GM12865 (cell line): ENCODE measurements around the gene MACF1.
"Not testable (repeated sequence)": the region's sequence is repeated elsewhere in the genome, so short reads cannot be mapped to it uniquely, and the experiment has no call there.

Experiments used
- DNase-seq: peaks from one replicate; pipeline ENCODE4 v3.0.0; 2010; ENCODE audit warnings: low read depth
- H3K4me3 ChIP-seq: 2 replicates; pipeline ENCODE4 v1.5.1; 2011; ENCODE audit warnings: mild to moderate bottlenecking, low read depth, low read length, control low read depth
- TF ChIP-seq, protein P1 (sequence below): IDR thresholded peaks from 2 replicates; pipeline ENCODE4 v1.5.1; 2011; ENCODE audit warnings: low read length, control low read depth, low read depth, inconsistent platforms; ENCODE audit not compliant: insufficient read depth; ENCODE audit errors: missing control alignments

Gene MACF1

DNA sequence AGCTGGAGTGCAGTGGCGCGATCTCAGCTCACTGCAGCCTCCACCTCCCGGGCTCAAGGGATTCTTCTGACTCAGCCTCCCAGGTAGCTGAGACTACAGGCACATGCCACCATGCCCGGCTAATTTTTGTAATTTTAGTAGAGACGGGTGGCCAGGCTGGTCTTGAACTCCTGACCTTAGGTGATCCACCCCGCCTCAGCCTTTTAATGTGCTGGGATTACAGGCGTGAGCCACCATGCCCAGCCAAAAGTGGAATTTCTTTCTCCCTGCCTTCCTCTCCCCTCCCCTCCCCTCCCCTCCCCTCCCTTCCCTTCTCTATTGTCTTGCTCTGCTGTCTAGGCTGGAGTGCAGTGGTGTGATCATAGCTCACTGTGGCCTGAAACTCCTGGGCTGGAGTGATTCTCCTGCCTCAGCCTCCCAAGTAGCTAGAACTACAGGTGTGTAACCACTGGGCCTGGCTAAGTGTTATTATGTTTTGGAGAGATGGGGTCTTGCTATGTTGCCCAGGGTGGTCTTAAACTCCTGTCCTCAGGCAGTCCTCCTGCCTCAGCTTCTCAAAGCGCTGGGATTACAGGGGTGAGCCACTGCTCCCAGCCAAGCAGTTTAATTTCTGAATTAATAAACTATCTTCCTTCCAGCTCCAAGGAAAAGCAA, 10.0 kb upstream of the MACF1 start:
- TF ChIP-seq, protein P1, sequence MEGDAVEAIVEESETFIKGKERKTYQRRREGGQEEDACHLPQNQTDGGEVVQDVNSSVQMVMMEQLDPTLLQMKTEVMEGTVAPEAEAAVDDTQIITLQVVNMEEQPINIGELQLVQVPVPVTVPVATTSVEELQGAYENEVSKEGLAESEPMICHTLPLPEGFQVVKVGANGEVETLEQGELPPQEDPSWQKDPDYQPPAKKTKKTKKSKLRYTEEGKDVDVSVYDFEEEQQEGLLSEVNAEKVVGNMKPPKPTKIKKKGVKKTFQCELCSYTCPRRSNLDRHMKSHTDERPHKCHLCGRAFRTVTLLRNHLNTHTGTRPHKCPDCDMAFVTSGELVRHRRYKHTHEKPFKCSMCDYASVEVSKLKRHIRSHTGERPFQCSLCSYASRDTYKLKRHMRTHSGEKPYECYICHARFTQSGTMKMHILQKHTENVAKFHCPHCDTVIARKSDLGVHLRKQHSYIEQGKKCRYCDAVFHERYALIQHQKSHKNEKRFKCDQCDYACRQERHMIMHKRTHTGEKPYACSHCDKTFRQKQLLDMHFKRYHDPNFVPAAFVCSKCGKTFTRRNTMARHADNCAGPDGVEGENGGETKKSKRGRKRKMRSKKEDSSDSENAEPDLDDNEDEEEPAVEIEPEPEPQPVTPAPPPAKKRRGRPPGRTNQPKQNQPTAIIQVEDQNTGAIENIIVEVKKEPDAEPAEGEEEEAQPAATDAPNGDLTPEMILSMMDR, result no peak
- DNase-seq, result no peak
- H3K4me3 ChIP-seq, result no peak overlapping the region

DNA sequence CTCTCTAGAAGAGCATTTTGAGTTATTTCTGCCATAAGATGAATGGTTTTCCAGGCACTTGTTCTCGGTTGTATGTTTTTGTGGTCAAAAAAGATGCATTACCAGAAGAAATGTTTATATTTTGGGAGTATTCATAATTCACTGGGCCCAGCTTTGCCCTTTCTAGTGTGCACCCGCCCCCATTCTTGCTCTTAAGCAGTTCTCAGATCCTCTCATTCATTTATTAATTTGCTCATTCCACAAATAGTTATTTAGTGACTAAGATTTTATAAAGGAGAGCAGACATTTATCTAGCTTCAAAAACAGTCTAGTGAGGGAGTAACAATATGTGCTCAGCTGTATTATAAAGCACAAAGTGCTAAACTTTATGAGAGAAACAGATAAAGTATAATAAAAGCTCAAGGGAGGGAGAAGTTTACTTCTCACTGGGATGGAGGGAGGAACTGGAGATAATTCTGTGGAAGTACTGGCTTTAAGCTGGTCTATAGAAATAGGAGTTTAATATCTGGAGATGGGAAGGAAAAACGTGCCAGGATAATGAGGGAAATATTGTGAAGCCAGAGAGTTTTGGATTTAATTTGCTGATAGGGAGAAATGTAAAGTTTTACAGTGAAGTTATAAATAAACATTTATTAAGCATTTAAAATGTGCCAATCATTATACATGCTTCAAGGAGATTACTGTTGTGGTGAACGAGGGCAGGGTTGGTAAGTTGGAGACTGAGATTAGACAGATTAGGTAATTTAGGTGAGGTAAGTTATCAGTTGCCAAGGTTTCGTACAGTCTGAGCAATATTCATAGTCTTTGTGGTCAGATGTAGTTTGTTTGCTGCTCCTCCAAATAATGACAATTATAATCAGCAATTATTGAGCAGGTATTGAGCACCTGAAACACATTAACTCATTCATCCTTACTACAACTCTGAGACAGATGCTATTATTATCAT, 9.1 kb upstream of the MACF1 start:
- peak; percentile 57 for DNase-seq
- TF ChIP-seq, protein P1, result no peak

DNA sequence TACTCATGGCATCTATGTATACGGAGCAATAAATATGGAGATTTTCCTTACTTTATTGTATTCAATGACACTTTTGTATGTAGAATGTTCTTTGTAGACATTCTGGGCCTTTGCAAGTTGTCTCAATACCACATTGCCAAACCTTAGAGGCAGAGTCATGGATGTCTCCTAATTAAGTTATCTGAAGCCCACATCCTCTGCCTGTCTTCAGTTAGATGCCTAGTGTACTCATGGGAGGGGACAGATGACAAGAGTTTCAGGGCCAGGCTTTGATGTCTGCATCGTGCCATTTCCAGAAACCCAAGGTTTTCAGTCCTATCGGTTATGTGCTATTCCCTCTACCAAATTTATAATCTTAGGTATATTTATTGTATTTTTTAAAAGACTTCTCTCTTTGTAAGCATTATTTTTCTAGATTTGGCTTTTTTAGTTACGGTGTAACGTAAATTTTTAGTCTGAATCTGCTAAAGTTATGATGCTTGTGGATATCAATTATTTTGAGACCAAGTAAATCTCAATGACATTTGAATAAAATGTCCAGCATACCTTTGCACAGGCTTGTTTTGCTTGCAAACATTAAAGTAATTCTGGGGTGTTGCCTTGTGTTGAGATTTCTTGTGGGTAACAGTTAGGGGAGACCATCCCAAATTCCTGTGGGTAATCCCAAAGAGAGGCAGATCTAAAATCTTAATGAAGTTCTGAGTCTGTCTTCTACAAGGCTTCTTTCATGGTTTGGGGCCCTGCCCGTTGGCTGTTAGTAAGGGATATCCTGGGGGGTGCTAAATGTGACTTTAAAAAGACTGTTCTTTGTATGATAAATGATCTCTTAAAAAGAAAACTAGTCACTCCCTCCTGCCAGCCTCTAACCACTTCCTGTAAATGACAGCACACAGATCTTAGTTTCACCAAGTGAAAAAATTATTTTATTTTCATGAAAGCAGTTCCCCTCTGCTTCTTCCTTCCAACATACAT, 8.0 kb upstream of the MACF1 start:
- H3K4me3 ChIP-seq, result no peak overlapping the region; the same call in 1 of the 2 replicates
- TF ChIP-seq, protein P1, result no peak
- peak; percentile 85 for DNase-seq

More for the DNA sequence above, 9.1 kb upstream of the MACF1 start:
- no peak overlapping the region for H3K4me3 ChIP-seq

DNA sequence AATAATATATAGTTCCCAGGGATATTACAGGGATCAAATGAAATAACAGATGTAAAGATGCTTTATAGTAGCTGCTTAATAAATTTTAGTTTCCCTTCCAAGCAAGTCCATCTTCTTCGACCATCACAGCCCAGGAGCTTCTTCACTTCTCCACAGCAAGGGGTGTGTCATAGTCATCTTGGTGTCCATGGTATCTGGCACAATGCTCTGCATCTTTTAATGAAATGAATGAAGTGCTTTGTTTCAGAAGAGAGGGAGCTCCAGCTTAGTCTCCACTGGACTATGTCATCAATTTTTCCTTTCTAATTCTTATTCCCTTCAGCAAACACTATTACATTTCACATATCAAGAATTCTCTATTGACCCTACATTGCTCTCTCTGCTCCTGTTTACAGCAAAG, 4.9 kb upstream of the MACF1 start:
- TF ChIP-seq, protein P1, result no peak
- no peak overlapping the region for H3K4me3 ChIP-seq
- DNase-seq, result no peak

DNA sequence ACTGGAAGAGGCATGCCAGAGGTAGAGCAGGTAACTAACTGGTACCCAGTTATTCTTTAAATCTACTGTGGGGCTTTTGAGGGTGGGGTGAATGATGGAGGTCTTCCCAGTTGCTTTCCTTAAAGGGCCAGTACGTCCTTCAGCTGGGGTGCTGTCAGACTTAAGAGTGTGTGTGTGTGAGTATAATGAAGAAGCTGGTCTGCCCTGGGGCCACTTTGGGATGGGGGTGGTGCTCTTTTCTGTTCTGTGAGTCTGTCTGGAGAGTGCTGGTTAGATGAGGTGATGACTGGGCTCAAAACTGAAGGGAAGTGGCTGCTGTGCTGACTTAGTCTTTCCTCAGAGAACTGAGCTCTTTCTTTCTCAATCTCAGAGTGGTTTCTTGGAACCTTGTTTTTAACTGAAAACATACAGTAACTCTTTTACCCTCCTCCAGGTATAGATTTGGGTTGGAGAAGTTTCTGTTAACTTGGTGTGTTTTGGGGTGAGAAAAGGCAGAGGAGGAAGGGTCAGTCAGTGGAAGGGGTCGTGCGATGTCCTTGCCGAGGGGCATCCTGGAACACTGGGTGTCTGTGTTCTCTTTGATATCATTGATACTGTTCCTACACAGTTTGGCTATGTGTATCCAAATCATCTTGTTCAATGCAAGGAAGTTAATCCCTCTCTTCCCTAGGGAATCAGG, 746 bp downstream of the MACF1 start:
- peak; percentile 71 for DNase-seq
- TF ChIP-seq, protein P1, result no peak
- peak overlapping the region; percentile 60 for H3K4me3 ChIP-seq

DNA sequence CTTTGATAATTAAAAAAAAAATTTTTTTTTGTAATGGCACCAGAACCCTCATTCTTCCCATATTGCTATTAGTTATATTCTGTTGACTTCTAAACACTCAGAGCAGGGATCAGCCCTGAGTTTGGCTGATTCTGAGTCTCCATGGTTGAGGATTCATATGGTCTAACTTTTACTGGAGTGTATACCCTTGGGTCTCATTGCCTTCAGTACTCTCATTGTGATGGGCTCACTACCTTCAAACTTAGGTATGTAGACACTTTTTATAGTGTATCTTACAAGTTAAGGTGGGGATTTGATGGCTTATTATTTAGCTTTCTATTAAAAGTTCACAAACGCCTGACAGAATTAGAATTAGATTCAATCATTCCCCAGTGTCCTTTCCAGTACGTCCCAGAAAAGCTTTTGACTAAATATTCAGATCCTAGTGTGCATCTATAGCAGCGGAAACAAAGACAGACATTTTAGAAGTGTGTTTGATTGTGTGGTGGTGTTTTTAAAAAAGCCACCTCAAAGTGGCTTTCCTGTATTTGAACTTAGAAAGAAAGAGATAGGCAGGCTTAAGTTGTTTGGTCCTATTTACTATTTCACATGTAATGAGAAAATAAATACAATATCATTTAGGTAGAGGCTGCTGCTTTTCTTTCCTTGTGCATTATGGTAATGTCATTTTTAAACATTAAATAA, 1.4 kb downstream of the MACF1 start:
- DNase-seq, result no peak
- TF ChIP-seq, protein P1, result no peak
- H3K4me3 ChIP-seq, result peak overlapping the region; percentile 60

DNA sequence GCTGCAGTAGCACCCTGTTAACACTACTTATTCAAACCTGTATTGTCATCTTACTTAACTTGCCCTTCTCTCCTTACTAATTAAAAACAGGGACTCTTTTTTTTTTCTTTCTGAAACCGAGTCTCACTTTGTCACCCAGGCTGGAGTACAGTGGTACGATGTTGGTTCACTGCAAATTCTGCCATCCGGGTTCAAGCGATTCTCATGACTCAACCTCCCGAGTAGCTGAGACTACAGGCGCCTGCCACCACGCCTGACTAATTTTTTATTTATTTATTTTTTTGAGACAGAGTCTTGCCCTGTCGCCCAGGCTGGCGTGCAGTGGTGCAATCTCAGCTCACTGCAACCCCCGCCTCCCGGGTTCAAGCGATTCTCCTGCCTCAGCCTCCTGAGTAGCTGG, 3.9 kb downstream of the MACF1 start:
- not testable (repeated sequence) for H3K4me3 ChIP-seq, DNase-seq
